HEK293 (cell line): Measurements from ENCODE around the gene MAP3K15.

Experiments
- CTCF ChIP-seq: fragments of 450-650 bp; formaldehyde crosslinking; IDR thresholded peaks from 2 replicates; pipeline ENCODE4 v1.5.1; 2016; ENCODE audit warnings: missing biosample characterization, missing genetic modification characterization
- HOXA7 ChIP-seq: sonication (generic); formaldehyde crosslinking; IDR thresholded peaks from 2 replicates; pipeline ENCODE4 v1.8.1; 2022; ENCODE audit warnings: missing genetic modification reagents, borderline replicate concordance
- SP3 ChIP-seq: fragments of 450-650 bp; formaldehyde crosslinking; IDR thresholded peaks from 2 replicates; pipeline ENCODE4 v1.5.1; 2016; ENCODE audit warnings: missing biosample characterization, missing genetic modification characterization
- ZBTB1 ChIP-seq: fragments of 450-650 bp; formaldehyde crosslinking; IDR thresholded peaks from 2 replicates; pipeline ENCODE4 v1.5.1; 2016; ENCODE audit warnings: missing biosample characterization, missing genetic modification characterization
- ZNF114 ChIP-seq: fragments of 450-650 bp; formaldehyde crosslinking; IDR thresholded peaks from 2 replicates; pipeline ENCODE4 v1.5.0; 2017; ENCODE audit warnings: missing biosample characterization, missing genetic modification characterization
- ZNF133 ChIP-seq: fragments of 450-650 bp; formaldehyde crosslinking; IDR thresholded peaks from 2 replicates; pipeline ENCODE4 v1.5.1; 2016; ENCODE audit warnings: missing biosample characterization, missing genetic modification characterization
- ZNF184 ChIP-seq: fragments of 450-650 bp; IDR thresholded peaks from 2 replicates; pipeline ENCODE4 v1.5.1; 2018; ENCODE audit warnings: missing biosample characterization, mild to moderate bottlenecking, missing genetic modification characterization
- ZNF350 ChIP-seq: fragments of 450-650 bp; formaldehyde crosslinking; IDR thresholded peaks from 2 replicates; pipeline ENCODE4 v1.5.0; 2017; ENCODE audit warnings: missing biosample characterization, mild to moderate bottlenecking, missing genetic modification characterization
- ZNF629 ChIP-seq: fragments of 450-650 bp; formaldehyde crosslinking; IDR thresholded peaks from 2 replicates; pipeline ENCODE4 v1.5.1; 2017; ENCODE audit warnings: missing biosample characterization, missing genetic modification characterization
- ZNF76 ChIP-seq: fragments of 450-650 bp; formaldehyde crosslinking; IDR thresholded peaks from 2 replicates; pipeline ENCODE4; 2016; ENCODE audit warnings: low read depth, missing biosample characterization, missing genetic modification characterization, borderline replicate concordance
- TF ChIP-seq, protein P1 (sequence below): fragments of 450-650 bp; formaldehyde crosslinking; IDR thresholded peaks from 2 replicates; pipeline ENCODE4 v1.5.1; 2016; ENCODE audit warnings: missing biosample characterization, missing genetic modification characterization
- TF ChIP-seq, protein P2 (sequence below): fragments of 450-650 bp; formaldehyde crosslinking; IDR thresholded peaks from 2 replicates; pipeline ENCODE4 v1.5.1; 2016; ENCODE audit warnings: missing biosample characterization, missing genetic modification characterization, low read depth

DNA sequence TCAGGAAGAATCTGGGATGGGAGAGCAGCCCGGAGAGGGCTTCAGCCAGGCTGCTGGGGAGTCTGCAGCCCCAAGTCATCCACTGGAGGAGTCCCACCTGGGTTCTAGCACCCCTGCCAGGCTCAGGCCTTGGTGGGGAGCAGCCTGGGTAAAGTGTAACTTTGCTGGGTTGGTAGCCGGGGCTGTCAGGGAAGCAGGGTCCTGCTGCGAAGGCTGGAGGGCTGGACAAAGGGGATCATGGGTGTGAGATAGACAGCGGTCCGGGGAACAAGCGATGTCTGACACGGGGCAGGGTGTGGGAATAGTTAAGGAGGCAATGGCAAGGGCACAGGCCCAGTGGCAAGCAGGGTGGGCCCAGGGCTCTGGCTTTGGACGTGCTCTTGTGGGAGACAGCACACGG, 134.0 kb downstream of the MAP3K15 start:
- no peak for TF ChIP-seq CTCF (tag by site-specific recombination)
- no peak for TF ChIP-seq ZNF629 (tag by site-specific recombination)
- no peak for TF ChIP-seq SP3 (tag by site-specific recombination)
- TF ChIP-seq, protein P1, sequence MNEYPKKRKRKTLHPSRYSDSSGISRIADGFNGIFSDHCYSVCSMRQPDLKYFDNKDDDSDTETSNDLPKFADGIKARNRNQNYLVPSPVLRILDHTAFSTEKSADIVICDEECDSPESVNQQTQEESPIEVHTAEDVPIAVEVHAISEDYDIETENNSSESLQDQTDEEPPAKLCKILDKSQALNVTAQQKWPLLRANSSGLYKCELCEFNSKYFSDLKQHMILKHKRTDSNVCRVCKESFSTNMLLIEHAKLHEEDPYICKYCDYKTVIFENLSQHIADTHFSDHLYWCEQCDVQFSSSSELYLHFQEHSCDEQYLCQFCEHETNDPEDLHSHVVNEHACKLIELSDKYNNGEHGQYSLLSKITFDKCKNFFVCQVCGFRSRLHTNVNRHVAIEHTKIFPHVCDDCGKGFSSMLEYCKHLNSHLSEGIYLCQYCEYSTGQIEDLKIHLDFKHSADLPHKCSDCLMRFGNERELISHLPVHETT (tag by site-specific recombination) = no peak
- TF ChIP-seq ZNF133 = no peak
- TF ChIP-seq, protein P2, sequence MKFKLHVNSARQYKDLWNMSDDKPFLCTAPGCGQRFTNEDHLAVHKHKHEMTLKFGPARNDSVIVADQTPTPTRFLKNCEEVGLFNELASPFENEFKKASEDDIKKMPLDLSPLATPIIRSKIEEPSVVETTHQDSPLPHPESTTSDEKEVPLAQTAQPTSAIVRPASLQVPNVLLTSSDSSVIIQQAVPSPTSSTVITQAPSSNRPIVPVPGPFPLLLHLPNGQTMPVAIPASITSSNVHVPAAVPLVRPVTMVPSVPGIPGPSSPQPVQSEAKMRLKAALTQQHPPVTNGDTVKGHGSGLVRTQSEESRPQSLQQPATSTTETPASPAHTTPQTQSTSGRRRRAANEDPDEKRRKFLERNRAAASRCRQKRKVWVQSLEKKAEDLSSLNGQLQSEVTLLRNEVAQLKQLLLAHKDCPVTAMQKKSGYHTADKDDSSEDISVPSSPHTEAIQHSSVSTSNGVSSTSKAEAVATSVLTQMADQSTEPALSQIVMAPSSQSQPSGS = no peak
- no peak for TF ChIP-seq HOXA7 (CRISPR knock-in tag)
- TF ChIP-seq ZNF184 (tag by site-specific recombination) = no peak
- no peak for TF ChIP-seq ZBTB1 (tag by site-specific recombination)
- TF ChIP-seq ZNF76 (tag by site-specific recombination) = no peak
- TF ChIP-seq ZNF350 (tag by site-specific recombination) = no peak
- no peak for TF ChIP-seq ZNF114
